A549 (cell line): ENCODE measurements around the gene SV2A.

Experiments used
- BHLHE40 ChIP-seq: IDR thresholded peaks from 2 replicates; pipeline ENCODE4 v1.6.1; 2012; ENCODE audit warnings: low read depth, low read length, inconsistent platforms
- CTCF ChIP-seq: fragments of >200 bp; sonication (Bioruptor Twin); formaldehyde crosslinking; IDR thresholded peaks from 3 replicates; pipeline ENCODE4 v1.5.1; 2016
- ESRRA ChIP-seq: fragments of 150-350 bp; IDR thresholded peaks from 2 replicates; pipeline ENCODE4 v1.6.1; 2014; ENCODE audit warnings: mild to moderate bottlenecking, low read length, borderline replicate concordance
- JUN ChIP-seq, 2 experiments: fragments of >200 bp; sonication (Bioruptor Twin); formaldehyde crosslinking; IDR thresholded peaks; 2 replicates in 1 of 2; 3 replicates in 1 of 2; pipeline ENCODE4 v1.6.1; 2016 to 2017
- MAFK ChIP-seq: fragments of 450-650 bp; IDR thresholded peaks from 2 replicates; pipeline ENCODE4 v1.6.1; 2014; ENCODE audit not compliant: partially characterized antibody
- MYC ChIP-seq: IDR thresholded peaks from 2 replicates; pipeline ENCODE4 v1.6.1; 2012; ENCODE audit warnings: mild to moderate bottlenecking, inconsistent platforms, low read length, improper control_type of control experiment, borderline replicate concordance
- NFE2L2 ChIP-seq: fragments of 150-350 bp; conservative IDR thresholded peaks from 2 replicates; pipeline ENCODE4 v1.6.1; 2014; ENCODE audit warnings: low read length
- POLR2A ChIP-seq: IDR thresholded peaks from 2 replicates; pipeline ENCODE4 v1.6.1; 2012; ENCODE audit warnings: mild to moderate bottlenecking, low read length
- RAD21 ChIP-seq, 2 experiments: fragments of >200 bp in 1 of 2; sonication (Bioruptor Twin) in 1 of 2; formaldehyde crosslinking in 1 of 2; IDR thresholded peaks in 1 of 2; conservative IDR thresholded peaks in 1 of 2; 2 replicates in 1 of 2; 3 replicates in 1 of 2; pipeline ENCODE4 v1.6.1; 2012 to 2018; ENCODE audit warnings: inconsistent platforms in 1 of 2
- RCOR1 ChIP-seq: fragments of 150-350 bp; IDR thresholded peaks from 2 replicates; pipeline ENCODE4 v1.6.1; 2014; ENCODE audit warnings: antibody characterized with exemption, low read length, low read depth
- TF ChIP-seq, protein P1 (sequence below): fragments of >200 bp; sonication (Bioruptor Twin); formaldehyde crosslinking; IDR thresholded peaks from 3 replicates; pipeline ENCODE4 v1.6.1; 2016
- TF ChIP-seq, protein P2 (sequence below): IDR thresholded peaks from 2 replicates; pipeline ENCODE4 v1.6.1; 2012; ENCODE audit warnings: low read depth, borderline replicate concordance
- TF ChIP-seq, protein P3 (sequence below): IDR thresholded peaks from 2 replicates; pipeline ENCODE4 v1.6.1; 2012

- no peak for TF ChIP-seq CTCF
- TF ChIP-seq MAFK: no peak
- no peak for TF ChIP-seq BHLHE40
- no peak for TF ChIP-seq MYC
- TF ChIP-seq, protein P1, sequence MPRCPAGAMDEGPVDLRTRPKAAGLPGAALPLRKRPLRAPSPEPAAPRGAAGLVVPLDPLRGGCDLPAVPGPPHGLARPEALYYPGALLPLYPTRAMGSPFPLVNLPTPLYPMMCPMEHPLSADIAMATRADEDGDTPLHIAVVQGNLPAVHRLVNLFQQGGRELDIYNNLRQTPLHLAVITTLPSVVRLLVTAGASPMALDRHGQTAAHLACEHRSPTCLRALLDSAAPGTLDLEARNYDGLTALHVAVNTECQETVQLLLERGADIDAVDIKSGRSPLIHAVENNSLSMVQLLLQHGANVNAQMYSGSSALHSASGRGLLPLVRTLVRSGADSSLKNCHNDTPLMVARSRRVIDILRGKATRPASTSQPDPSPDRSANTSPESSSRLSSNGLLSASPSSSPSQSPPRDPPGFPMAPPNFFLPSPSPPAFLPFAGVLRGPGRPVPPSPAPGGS: no peak
- no peak for TF ChIP-seq RCOR1
- TF ChIP-seq JUN (IDR thresholded peaks at IDR 0.05): no peak
- no peak for TF ChIP-seq POLR2A
- TF ChIP-seq NFE2L2: no peak
- no peak for TF ChIP-seq RAD21 (conservative IDR thresholded peaks at IDR 0.05 in 1 of 2, IDR thresholded peaks at IDR 0.05 in 1 of 2)
- no peak for TF ChIP-seq ESRRA
- TF ChIP-seq, protein P2, sequence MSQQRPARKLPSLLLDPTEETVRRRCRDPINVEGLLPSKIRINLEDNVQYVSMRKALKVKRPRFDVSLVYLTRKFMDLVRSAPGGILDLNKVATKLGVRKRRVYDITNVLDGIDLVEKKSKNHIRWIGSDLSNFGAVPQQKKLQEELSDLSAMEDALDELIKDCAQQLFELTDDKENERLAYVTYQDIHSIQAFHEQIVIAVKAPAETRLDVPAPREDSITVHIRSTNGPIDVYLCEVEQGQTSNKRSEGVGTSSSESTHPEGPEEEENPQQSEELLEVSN: no peak
- TF ChIP-seq, protein P3, sequence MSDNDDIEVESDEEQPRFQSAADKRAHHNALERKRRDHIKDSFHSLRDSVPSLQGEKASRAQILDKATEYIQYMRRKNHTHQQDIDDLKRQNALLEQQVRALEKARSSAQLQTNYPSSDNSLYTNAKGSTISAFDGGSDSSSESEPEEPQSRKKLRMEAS: no peak
Observed at GRCh38 chr1:149928401-149928724, 10.7 kb upstream of the SV2A start.
